AG09319 (cell line): ENCODE data around the gene UNC13A.

Experiments used
- DNase-seq: peaks from one replicate; pipeline ENCODE4 v3.0.0-alpha.2; 2010; ENCODE audit warnings: low read depth; ENCODE audit errors: extremely low read depth
- CTCF ChIP-seq: IDR thresholded peaks from 2 replicates; pipeline ENCODE4 v1.5.1; 2011; ENCODE audit warnings: low read depth, mild to moderate bottlenecking, inconsistent platforms, low read length, moderate library complexity

UNC13A gene

GRCh38 chr19:17659996-17660395, 28.2 kb downstream of the UNC13A start:
- DNase-seq = no peak
- no peak for TF ChIP-seq CTCF

GRCh38 chr19:17658666-17659065, 29.5 kb downstream of the UNC13A start:
- no peak for TF ChIP-seq CTCF

GRCh38 chr19:17658240-17658639, 29.9 kb downstream of the UNC13A start:
- TF ChIP-seq CTCF = no peak

More at GRCh38 chr19:17658666-17659065, 29.5 kb downstream of the UNC13A start:
- DNase-seq = no peak

GRCh38 chr19:17656970-17657369, 31.2 kb downstream of the UNC13A start:
- DNase-seq = no peak
- TF ChIP-seq CTCF = no peak

More at GRCh38 chr19:17658240-17658639, 29.9 kb downstream of the UNC13A start:
- no peak for DNase-seq

- DNase-seq = no peak
- TF ChIP-seq CTCF = no peak
These were observed 32.2 kb downstream of the UNC13A start for GRCh38 chr19:17655751-17656472.

GRCh38 chr19:17654993-17655392, 33.2 kb downstream of the UNC13A start:
- DNase-seq = no peak
- TF ChIP-seq CTCF = no peak

GRCh38 chr19:17652627-17653026, 35.5 kb downstream of the UNC13A start:
- DNase-seq = no peak
- TF ChIP-seq CTCF = no peak
